Activated CD8-positive, alpha-beta T cell treated with anti-CD3 and anti-CD28 coated beads for 36 hours (primary cell): ENCODE results near the gene TSPAN19. TPM values are rescaled to one million over a fixed set of nuclear protein-coding genes. Genes with fewer than 3 reads are reported as not detected.

Experiments
- ATAC-seq: fragments of 200-7000 bp; cut with Tn5 transposase; one replicate; pipeline ENCODE4 v1.10.0; 2021; ENCODE audit warnings: mild to moderate bottlenecking, moderate library complexity
- CTCF ChIA-PET: fragments of 350-600 bp; sonication (Branson Sonifier 250); formaldehyde crosslinking; loops from one replicate; lab custom pipeline; 2021; ENCODE audit warnings: antibody characterized with exemption; lab: Charles Lee
- POLR2A ChIA-PET: fragments of 350-600 bp; sonication (Branson Sonifier 250); formaldehyde crosslinking; loops from one replicate; lab custom pipeline; 2021; ENCODE audit warnings: antibody characterized with exemption; lab: Charles Lee
- DNase-seq: peaks from one replicate; pipeline ENCODE4 v3.0.0-alpha.2; 2020
- H3K27ac Mint-ChIP-seq: one replicate; pipeline ENCODE4 v1.8.0; 2021; ENCODE audit warnings: mild to moderate bottlenecking, mixed read lengths
- H3K27me3 Mint-ChIP-seq: one replicate; pipeline ENCODE4 v1.8.0; 2021; ENCODE audit warnings: mixed read lengths
- H3K36me3 Mint-ChIP-seq: one replicate; pipeline ENCODE4 v1.8.0; 2021; ENCODE audit warnings: low read depth, mixed read lengths
- H3K4me1 Mint-ChIP-seq: one replicate; pipeline ENCODE4 v1.8.0; 2021; ENCODE audit warnings: low read depth, mixed read lengths
- H3K4me3 Mint-ChIP-seq: one replicate; pipeline ENCODE4 v1.8.0; 2021; ENCODE audit warnings: mild to moderate bottlenecking, moderate library complexity, mixed read lengths
- H3K9me3 Mint-ChIP-seq: one replicate; pipeline ENCODE4 v1.8.0; 2021; ENCODE audit warnings: mixed read lengths
- intact Hi-C: fragments of 100-400 bp; cut with micrococcal nuclease; formaldehyde crosslinking; loops from one replicate; pipeline ENCODE4 v1.10.0; 2022
- total RNA-seq, 2 experiments: library from RNA; stranded (reverse); gene quantifications; one replicate each; pipeline ENCODE4 v1.2.3, GENCODE V29; 2021
- TF ChIP-seq, protein P1 (sequence below): fragments of 200-600 bp; IDR thresholded peaks from one replicate; pipeline ENCODE4 v1.8.0; 2022; ENCODE audit warnings: antibody characterized with exemption, mild to moderate bottlenecking

Gene TSPAN19
- total RNA-seq, 2 experiments from 2014 or later, result not detected

- no peak for ATAC-seq
- CTCF ChIA-PET, result interaction anchor here (0.7 kb wide), 1 partner anchor 121 kb away, joined by 3 read pairs; no protein-coding TSS in a partner anchor
- peaks cover 7% of the 10 kb centered on the region for H3K4me1 Mint-ChIP-seq
- no peak overlapping the region for H3K27ac Mint-ChIP-seq
- intact Hi-C loops, result no loop called here
- H3K9me3 Mint-ChIP-seq, result no peaks in the 10 kb centered on the region
- no peaks in the 10 kb centered on the region for H3K36me3 Mint-ChIP-seq
- no peak overlapping the region for H3K4me3 Mint-ChIP-seq
- TF ChIP-seq, protein P1, sequence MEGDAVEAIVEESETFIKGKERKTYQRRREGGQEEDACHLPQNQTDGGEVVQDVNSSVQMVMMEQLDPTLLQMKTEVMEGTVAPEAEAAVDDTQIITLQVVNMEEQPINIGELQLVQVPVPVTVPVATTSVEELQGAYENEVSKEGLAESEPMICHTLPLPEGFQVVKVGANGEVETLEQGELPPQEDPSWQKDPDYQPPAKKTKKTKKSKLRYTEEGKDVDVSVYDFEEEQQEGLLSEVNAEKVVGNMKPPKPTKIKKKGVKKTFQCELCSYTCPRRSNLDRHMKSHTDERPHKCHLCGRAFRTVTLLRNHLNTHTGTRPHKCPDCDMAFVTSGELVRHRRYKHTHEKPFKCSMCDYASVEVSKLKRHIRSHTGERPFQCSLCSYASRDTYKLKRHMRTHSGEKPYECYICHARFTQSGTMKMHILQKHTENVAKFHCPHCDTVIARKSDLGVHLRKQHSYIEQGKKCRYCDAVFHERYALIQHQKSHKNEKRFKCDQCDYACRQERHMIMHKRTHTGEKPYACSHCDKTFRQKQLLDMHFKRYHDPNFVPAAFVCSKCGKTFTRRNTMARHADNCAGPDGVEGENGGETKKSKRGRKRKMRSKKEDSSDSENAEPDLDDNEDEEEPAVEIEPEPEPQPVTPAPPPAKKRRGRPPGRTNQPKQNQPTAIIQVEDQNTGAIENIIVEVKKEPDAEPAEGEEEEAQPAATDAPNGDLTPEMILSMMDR, result no peak
- H3K27me3 Mint-ChIP-seq, result no peaks in the 10 kb centered on the region
- POLR2A ChIA-PET, result no interaction called here
- DNase-seq, result no peak
These were observed 39.3 kb downstream of the TSPAN19 start for GRCh38 chr12:84996759-84997158.

- POLR2A ChIA-PET, result no interaction called here
- no peak overlapping the region for H3K27ac Mint-ChIP-seq
- TF ChIP-seq, protein P1, result no peak
- H3K4me1 Mint-ChIP-seq, result peaks cover 7% of the 10 kb centered on the region
- no peaks in the 10 kb centered on the region for H3K36me3 Mint-ChIP-seq
- H3K27me3 Mint-ChIP-seq, result no peaks in the 10 kb centered on the region
- DNase-seq (no peak), ATAC-seq (no peak)
- H3K4me3 Mint-ChIP-seq, result no peak overlapping the region
- no peaks in the 10 kb centered on the region for H3K9me3 Mint-ChIP-seq
- intact Hi-C loops, result no loop called here
- CTCF ChIA-PET, result no interaction called here
These were observed 40.4 kb downstream of the TSPAN19 start for GRCh38 chr12:84995641-84996040.

DNA sequence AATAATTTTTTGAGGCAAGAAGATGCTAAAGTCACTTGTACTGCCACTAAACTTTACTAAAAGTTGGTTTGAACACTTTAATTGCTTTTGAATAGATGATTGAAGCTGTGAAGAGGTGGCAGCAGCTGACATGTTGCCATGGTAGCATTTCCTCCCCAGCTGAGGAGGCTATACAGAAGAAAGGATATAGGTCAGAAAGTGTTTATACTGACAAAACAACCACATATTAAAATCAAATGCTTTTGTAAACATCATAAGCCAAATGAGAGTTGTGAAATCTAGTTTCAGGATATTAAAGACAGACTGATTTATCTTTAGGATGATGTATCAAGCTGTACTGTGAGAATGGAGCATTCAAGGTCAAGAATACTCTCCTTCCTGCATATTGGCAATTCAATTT lies 41.7 kb downstream of the TSPAN19 start:
- DNase-seq, result no peak
- H3K4me1 Mint-ChIP-seq, result peaks cover 7% of the 10 kb centered on the region

GRCh38 chr12:84986586-84986985 lies 49.5 kb downstream of the TSPAN19 start:
- Mint-ChIP-seq H3K36me3 (no peaks in the 10 kb centered on the region), H3K27ac (no peak overlapping the region), H3K9me3 (no peaks in the 10 kb centered on the region), H3K27me3 (no peaks in the 10 kb centered on the region), H3K4me1 (no peaks in the 10 kb centered on the region), H3K4me3 (no peak overlapping the region)
- ChIA-PET CTCF (no interaction called here), POLR2A (no interaction called here)
- ATAC-seq (no peak), DNase-seq (no peak)
- intact Hi-C loops, result no loop called here
- TF ChIP-seq, protein P1, result no peak

More for the DNA sequence above, 41.7 kb downstream of the TSPAN19 start:
- Mint-ChIP-seq H3K4me3 (no peak overlapping the region), H3K27me3 (no peaks in the 10 kb centered on the region), H3K36me3 (no peaks in the 10 kb centered on the region), H3K27ac (no peak overlapping the region), H3K9me3 (no peaks in the 10 kb centered on the region)
- TF ChIP-seq, protein P1, result no peak
- ATAC-seq, result no peak
- ChIA-PET POLR2A (no interaction called here), CTCF (no interaction called here)
- intact Hi-C loops, result no loop called here

GRCh38 chr12:84986117-84986516 lies 50.0 kb downstream of the TSPAN19 start:
- no peak for DNase-seq
- H3K4me1 Mint-ChIP-seq, result no peaks in the 10 kb centered on the region
- H3K4me3 Mint-ChIP-seq, result no peak overlapping the region
- CTCF ChIA-PET, result no interaction called here
- TF ChIP-seq, protein P1, result no peak
- POLR2A ChIA-PET, result no interaction called here
- H3K27me3 Mint-ChIP-seq, result no peaks in the 10 kb centered on the region
- no peaks in the 10 kb centered on the region for H3K36me3 Mint-ChIP-seq
- ATAC-seq, result no peak
- H3K9me3 Mint-ChIP-seq, result no peaks in the 10 kb centered on the region
- no peak overlapping the region for H3K27ac Mint-ChIP-seq
- intact Hi-C loops, result no loop called here
